SK-N-MC (cell line): ENCODE results near the gene ZNF341.

Experiments used
- EZH2 ChIP-seq: fragments of 200-600 bp; sonication (generic); IDR thresholded peaks from one replicate; pipeline ENCODE4 v1.6.1; 2017; ENCODE audit warnings: antibody characterized with exemption
- FOXP2 ChIP-seq: optimal IDR thresholded peaks from 2 replicates; pipeline ENCODE3; 2011; ENCODE audit warnings: mild to moderate bottlenecking, moderate library complexity; ENCODE audit not compliant: insufficient read depth; ENCODE audit errors: extremely low read length, control extremely low read depth
- POLR2AphosphoS5 ChIP-seq: IDR thresholded peaks from 2 replicates; pipeline ENCODE4 v1.6.1; 2012; ENCODE audit warnings: mild to moderate bottlenecking, low read depth, low read length, borderline replicate concordance

GRCh38 chr20:33693741-33694638, 37.8 kb upstream of the ZNF341 start:
- TF ChIP-seq EZH2 = no peak
- no peak for TF ChIP-seq POLR2AphosphoS5
- TF ChIP-seq FOXP2 = no peak
